Ovary (tissue), 3 donors: ENCODE measurements around the gene FAM149B1.

Experiments
- EP300 ChIP-seq: sonication (generic); formaldehyde crosslinking; IDR thresholded peaks from one replicate; pipeline ENCODE4 v1.6.1; 2017; ENCODE audit warnings: antibody characterized with exemption
- TF ChIP-seq, protein P1 (sequence below), 3 donors: fragments of 450-650 bp in 2 of 3; fragments of 200-600 bp in 1 of 3; IDR thresholded peaks; one replicate each; pipeline versions ENCODE4 v1.5.1 to v1.8.0; 2016 to 2022; ENCODE audit warnings: antibody characterized with exemption in 3 of 3, mild to moderate bottlenecking in 1 of 3
- donor health status: DM: no; HTN: no; CAD: no.

DNA sequence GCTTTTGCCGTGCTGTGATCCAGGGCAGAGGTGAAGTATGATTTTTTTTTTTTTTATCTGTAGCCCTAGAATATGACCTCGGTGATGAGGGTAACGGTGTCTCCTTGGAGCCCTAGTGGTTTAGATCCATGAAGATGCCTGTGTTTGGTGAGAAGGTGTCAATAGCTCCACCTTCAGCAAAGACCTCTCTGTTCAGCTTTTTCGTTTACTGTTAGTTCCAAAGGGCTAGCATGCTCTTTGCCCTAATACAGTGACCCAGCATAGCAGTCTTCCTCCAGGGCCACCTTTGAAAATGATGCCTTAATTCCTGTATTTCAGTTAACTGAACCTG, 85.3 kb downstream of the FAM149B1 start:
- TF ChIP-seq, protein P1, sequence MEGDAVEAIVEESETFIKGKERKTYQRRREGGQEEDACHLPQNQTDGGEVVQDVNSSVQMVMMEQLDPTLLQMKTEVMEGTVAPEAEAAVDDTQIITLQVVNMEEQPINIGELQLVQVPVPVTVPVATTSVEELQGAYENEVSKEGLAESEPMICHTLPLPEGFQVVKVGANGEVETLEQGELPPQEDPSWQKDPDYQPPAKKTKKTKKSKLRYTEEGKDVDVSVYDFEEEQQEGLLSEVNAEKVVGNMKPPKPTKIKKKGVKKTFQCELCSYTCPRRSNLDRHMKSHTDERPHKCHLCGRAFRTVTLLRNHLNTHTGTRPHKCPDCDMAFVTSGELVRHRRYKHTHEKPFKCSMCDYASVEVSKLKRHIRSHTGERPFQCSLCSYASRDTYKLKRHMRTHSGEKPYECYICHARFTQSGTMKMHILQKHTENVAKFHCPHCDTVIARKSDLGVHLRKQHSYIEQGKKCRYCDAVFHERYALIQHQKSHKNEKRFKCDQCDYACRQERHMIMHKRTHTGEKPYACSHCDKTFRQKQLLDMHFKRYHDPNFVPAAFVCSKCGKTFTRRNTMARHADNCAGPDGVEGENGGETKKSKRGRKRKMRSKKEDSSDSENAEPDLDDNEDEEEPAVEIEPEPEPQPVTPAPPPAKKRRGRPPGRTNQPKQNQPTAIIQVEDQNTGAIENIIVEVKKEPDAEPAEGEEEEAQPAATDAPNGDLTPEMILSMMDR (IDR thresholded peaks at IDR 0.05) = no peak
- TF ChIP-seq EP300 = no peak
